Bronchial smooth muscle cell (primary cell): ENCODE measurements around the gene SERPINI1. TPM values are rescaled to one million over a fixed set of nuclear protein-coding genes. Genes with fewer than 3 reads are reported as not detected.

Experiments used
- total RNA-seq: library from RNA; depleted of rRNA; stranded (reverse); fragments of >200 nt; gene quantifications from 2 replicates; pipeline ENCODE4 v1.2.1, GENCODE V29; 2014

Gene SERPINI1
- 2.3 and 6.1 TPM in 2 replicates for total RNA-seq

GRCh38 chr3:167735233-167736138 is at the start of gene SERPINI1:
Gene SERPINI1, plus strand, starts transcription at chr3:167735721. Its CDS starts 53,408 bp downstream, at chr3:167789129.

GRCh38 chr3:167734498-167735232 is 856 bp upstream of the SERPINI1 start, which contains the start of gene PDCD10:
Gene PDCD10, minus strand, starts transcription at chr3:167734892. Its CDS starts 14,735 bp downstream, at chr3:167720157.

Other genes starting within 250 kb of the SERPINI1 start
- under 0.01 and 0.17 TPM in 2 replicates for gene WDR49, start 81.8 kb upstream of the SERPINI1 start, total RNA-seq
- 22.8 and 38.1 TPM in 2 replicates for gene PDCD10, start 829 bp upstream of the SERPINI1 start, total RNA-seq